GM12892 (cell line): Measurements from ENCODE around the gene GXYLT2.

Experiments used
- DNase-seq: peaks from one replicate; pipeline ENCODE4 v3.0.0; 2011; ENCODE audit not compliant: insufficient read length
- FAIRE-seq: peaks from 2 replicates; lab custom pipeline; 2011; peaks lifted over from hg19 to GRCh38; lab: Jason Lieb, UNC
- POLR2A ChIP-seq: IDR thresholded peaks from 2 replicates; pipeline ENCODE4 v1.6.1; 2011; ENCODE audit warnings: low read depth, low read length, control low read depth
- POLR2AphosphoS5 ChIP-seq: IDR thresholded peaks from 2 replicates; pipeline ENCODE4 v1.6.1; 2011; ENCODE audit warnings: low read depth, low read length, control low read depth
- TAF1 ChIP-seq: IDR thresholded peaks from 2 replicates; pipeline ENCODE4 v1.6.1; 2011; ENCODE audit warnings: low read depth, mild to moderate bottlenecking, control low read depth, low read length, borderline replicate concordance

The GXYLT2 gene

DNA sequence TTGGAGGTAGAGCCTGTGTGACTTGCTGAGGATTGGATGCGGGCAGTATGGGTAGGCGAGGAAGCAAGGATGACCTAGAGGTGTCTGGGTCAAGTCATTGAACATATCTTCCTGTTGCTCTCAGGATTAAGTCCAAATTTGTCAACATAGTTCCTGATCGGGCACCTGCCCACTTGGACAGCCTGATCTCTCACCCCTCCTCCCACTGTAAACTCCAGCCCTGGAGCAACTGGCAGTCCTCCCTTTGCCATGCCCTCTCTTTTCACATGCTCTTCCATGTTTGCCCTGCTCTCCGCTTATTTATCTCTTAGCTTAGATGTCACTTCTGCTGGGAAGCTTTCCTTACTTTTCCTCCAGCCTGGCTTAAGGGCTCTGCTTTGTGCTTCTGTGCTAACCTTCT is 61.2 kb downstream of the GXYLT2 start:
- DNase-seq (no peak), FAIRE-seq (no peak)
- TF ChIP-seq TAF1 (no peak), POLR2A (no peak), POLR2AphosphoS5 (no peak)

- no peak for DNase-seq
- no peak for FAIRE-seq
- TF ChIP-seq POLR2A: no peak
- TF ChIP-seq TAF1: no peak
- TF ChIP-seq POLR2AphosphoS5: no peak
Observed at GRCh38 chr3:72950372-72950771, 62.5 kb downstream of the GXYLT2 start.

DNA sequence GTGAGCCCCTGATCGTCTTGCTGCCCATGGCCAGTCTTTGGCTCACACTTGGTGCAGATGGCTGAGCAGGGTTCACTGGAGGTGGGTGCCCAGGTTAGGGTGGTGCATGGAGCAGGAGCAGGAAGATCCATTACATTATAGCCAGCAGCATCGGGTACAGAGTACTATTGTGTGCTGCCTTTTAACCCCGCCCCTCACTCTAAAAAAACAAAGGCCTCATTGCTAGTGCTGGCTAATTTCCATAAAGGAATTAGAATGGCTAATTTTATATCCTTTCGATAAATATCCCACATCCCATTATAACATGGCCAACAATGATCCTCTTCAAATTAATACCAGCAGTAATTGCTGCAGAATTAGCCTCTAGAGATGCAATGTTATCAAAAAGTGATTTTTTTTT is 63.0 kb downstream of the GXYLT2 start:
- TF ChIP-seq POLR2AphosphoS5: no peak
- TF ChIP-seq POLR2A: no peak
- TF ChIP-seq TAF1: no peak
- DNase-seq: no peak
- no peak for FAIRE-seq

DNA sequence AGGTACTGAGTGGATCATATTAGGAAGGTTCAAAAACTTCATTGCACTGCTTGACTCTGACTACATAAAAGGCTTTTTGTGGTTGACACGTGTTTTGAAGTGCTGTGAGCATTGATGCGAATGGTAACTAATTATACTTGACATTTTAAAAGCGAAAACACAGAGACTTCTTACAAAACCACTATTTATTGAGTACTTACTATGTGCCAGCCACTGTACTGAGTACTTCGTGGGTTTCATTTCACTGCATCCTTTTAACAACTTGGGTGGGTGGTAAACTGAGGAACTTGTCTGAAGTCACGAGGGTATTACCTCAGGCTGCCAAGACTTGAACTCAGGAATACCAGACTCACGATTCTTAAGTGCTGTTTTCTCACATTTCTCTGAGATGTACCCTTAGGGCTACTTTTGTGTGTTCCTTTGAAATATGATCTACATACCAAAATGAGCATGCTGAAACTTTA is 63.4 kb downstream of the GXYLT2 start:
- TF ChIP-seq POLR2AphosphoS5 (no peak), TAF1 (no peak), POLR2A (no peak)
- no peak for FAIRE-seq
- no peak for DNase-seq

- DNase-seq (no peak), FAIRE-seq (no peak)
- TF ChIP-seq POLR2AphosphoS5 (no peak), POLR2A (no peak), TAF1 (no peak)
Observed at GRCh38 chr3:72953325-72953956, 65.6 kb downstream of the GXYLT2 start.

- TF ChIP-seq POLR2AphosphoS5 (no peak), TAF1 (no peak), POLR2A (no peak)
- no peak for FAIRE-seq
- no peak for DNase-seq
Observed at GRCh38 chr3:72957297-72957696, 69.5 kb downstream of the GXYLT2 start.

DNA sequence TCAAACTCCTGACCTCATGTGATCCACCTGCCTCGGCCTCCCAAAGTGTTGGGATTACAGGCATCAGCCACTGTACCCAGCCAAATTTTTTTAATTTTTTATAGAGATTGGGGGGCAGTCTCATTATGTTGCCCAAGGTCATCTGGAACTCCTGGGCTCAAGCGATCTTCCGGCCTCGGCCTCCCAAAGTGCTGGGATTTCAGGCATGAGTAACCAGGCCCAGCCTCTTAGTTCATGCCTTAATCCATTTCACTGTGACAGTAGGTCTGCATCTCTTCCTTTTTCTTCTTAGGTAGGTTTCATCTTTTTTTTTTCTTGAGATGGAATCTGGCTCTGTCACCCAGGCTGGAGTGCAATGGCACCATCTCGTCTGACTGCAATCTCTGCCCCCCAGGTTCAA is 71.5 kb downstream of the GXYLT2 start:
- DNase-seq (no peak), FAIRE-seq (no peak)
- TF ChIP-seq POLR2A (no peak), TAF1 (no peak), POLR2AphosphoS5 (no peak)

DNA sequence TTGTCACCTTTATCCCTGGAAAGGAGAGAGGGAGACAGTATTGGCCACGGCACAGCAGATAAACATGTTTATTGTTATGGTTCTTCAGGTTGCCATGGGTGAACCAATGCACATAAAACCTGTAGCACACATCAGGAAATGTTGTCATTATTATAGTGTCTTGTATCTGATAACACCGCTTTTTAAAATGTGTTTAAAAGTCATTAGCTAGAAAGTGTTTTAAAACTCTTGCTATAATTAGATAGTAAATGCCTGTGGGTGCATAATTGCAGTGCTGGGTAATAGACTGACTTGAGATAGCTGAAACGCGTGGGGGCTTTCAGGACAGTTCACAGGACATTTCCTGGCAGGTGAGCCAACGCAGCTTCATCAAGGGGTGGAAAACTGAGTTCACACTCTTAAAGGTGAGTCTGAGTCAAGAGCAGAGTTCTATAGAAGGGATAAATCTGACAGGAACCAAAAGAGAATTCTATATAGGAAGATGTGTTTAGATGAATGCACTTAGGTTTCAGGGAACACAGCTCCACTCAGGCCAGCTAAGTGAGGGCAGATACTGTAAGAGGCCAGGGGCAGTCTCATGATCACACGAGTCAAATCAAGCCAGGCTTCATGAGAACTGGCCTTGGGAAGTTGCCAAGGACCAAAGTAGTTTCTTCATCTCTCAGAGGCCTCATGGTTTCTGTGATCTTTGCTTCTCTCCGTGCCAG is 73.1 kb downstream of the GXYLT2 start:
- DNase-seq (no peak), FAIRE-seq (no peak)
- TF ChIP-seq TAF1 (no peak), POLR2A (no peak), POLR2AphosphoS5 (no peak)

GRCh38 chr3:72961752-72962151 is 73.9 kb downstream of the GXYLT2 start:
- FAIRE-seq: no peak
- no peak for DNase-seq
- TF ChIP-seq TAF1 (no peak), POLR2A (no peak), POLR2AphosphoS5 (no peak)

DNA sequence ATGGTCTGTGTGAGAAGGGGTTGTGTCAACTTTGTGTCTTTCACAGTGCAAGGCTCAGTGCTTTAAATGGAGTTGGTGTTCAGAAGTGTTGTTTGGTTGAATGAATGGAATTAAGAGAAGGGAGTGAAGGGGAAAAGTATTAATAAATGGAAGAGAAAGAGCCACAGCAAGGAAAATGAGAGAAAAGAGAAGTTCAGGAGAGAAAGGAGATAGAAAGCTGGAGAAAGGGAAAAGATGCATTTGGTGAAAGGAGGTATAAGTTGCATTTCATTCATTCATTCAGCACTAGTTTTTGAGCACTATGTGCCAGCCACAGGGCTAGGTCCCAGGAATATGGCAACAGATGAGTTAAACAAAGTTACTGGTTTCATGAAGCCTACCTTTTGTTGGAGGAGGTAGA is 74.5 kb downstream of the GXYLT2 start:
- no peak for TF ChIP-seq POLR2AphosphoS5
- no peak for TF ChIP-seq POLR2A
- TF ChIP-seq TAF1: no peak
- FAIRE-seq (no peak), DNase-seq (no peak)

GRCh38 chr3:72964633-72965032 is 76.8 kb downstream of the GXYLT2 start:
- no peak for DNase-seq
- TF ChIP-seq POLR2AphosphoS5: no peak
- TF ChIP-seq POLR2A: no peak
- no peak for TF ChIP-seq TAF1
- peak; percentile 17 for FAIRE-seq

DNA sequence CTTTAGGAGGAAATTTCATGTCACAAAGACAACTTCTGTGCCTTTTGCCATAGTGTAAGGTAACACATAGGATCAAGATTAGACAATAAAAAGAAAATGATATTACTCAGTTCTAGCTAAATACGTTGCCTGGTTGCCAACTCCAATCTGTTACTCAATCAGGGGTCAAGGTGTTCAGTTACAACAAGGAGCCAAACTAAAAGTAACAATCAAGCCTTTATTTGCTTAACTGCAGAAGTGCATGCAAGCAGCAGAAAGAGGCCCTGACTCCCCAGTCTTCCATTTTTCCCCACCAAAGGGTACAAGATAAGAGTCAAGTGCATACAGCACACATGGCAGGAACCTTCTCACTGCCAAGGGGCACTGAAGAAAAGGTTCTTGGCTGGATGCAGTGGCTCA is 80.4 kb downstream of the GXYLT2 start:
- TF ChIP-seq POLR2A: no peak
- no peak for TF ChIP-seq TAF1
- no peak for TF ChIP-seq POLR2AphosphoS5
- DNase-seq (no peak), FAIRE-seq (no peak)
